Activated T-helper 1 cell treated with Interleukin-2 at 50 U/mL for 16 hours (primary cell): ENCODE results near the gene PSMD5.

Experiments used
- DNase-seq: peaks from one replicate; pipeline ENCODE4 v3.0.0-alpha.2; 2020; ENCODE audit warnings: low read depth

PSMD5 gene

GRCh38 chr9:120855827-120856670 lies 13.3 kb upstream of the PSMD5 start:
- DNase-seq = no peak

GRCh38 chr9:120854596-120855327 lies 12.0 kb upstream of the PSMD5 start:
- DNase-seq = no peak

GRCh38 chr9:120853198-120853597 lies 10.5 kb upstream of the PSMD5 start:
- no peak for DNase-seq

DNA sequence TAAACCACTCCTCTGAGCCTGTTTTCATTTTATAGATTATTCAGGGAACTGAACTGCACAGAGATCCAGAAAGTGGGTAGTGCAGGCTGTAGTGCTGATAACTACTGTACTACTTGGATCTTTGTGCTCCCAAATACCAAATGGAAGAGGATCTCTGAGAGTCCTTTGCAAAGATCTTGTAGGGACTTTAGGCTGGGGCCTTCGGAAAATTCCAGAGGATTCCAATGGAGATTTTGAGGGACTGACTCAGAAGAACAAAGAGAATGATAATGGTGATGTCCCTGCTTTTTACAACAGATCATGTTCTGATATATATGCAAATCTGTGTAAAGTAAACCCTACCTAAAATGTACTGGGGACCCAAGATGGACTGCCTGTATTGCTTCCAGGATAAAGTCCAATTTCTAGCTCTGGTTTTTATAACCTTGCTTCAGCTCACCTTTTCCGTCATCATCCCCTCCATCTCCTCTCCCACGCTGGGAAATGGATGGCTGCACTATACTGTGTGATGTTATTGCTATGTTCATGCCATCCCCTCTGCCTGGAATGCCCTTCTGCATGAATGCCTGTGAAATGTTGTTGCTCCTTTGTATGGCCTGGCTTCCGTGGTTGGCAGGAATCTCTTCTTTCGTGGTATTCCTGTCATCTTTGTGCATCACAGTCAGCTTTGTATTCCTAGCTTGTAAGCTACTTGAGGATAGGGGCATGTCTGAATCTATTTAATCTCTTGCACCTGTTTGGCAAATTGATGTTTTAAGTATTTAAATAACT lies 9.7 kb upstream of the PSMD5 start:
- DNase-seq = no peak

DNA sequence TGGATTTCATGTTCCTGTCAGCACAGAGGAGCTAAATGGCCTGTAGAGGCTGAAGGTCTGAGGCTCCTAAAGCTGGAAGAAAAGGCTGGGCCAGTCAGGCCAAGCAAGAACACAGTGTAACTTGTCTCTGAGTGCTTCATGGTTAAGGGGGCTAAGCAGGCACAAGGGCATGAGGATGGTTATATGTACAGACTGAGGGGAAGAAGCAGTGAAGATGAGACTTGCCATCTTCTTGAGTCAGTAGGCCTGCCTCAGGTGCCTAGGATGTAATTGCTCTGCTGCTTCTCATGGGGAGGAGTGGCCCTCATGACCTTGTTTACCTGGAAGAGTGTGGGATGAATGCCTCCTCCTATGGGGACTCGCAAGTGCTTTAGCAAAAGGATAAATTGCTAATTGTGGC lies 8.7 kb upstream of the PSMD5 start:
- no peak for DNase-seq

- no peak for DNase-seq
Measured at GRCh38 chr9:120850315-120850714, 7.6 kb upstream of the PSMD5 start.

GRCh38 chr9:120846906-120847305 lies 4.2 kb upstream of the PSMD5 start:
- DNase-seq = no peak

DNA sequence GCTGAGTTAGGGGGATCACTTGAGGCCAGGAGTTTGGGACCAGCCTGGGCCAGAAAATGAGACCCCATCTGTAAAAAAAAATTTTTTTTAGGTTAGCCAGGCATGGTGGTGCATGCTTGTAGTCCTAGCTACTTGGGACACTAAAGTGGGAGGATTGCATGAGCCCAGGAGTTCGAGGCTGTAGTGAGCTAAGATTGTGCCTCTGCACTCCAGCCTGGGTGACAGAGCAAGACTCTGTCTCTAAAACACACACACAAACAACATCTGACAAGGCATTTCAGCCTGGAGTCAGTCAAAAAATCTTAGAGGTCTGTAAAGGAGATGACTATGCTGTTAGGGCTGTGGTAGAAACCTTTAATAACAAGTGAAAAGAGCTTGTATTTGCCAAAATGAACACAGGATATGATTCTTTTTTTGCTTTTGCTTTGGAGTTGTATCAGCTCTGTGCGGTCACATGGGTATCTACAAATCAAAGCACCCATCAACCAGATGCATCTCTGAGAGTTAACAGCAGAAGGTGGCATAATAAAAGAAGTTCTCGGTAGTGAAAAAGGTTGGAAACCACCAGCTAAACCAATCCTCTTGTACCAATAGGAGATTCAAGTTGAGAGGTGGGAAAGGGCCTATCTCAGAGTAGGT lies 3.6 kb upstream of the PSMD5 start:
- DNase-seq = no peak

- no peak for DNase-seq
Measured at GRCh38 chr9:120845255-120845654, 2.5 kb upstream of the PSMD5 start.

- DNase-seq = no peak
Measured at GRCh38 chr9:120841930-120842684, 615 bp downstream of the PSMD5 start.

GRCh38 chr9:120839146-120839545 lies 3.6 kb downstream of the PSMD5 start:
- no peak for DNase-seq

DNA sequence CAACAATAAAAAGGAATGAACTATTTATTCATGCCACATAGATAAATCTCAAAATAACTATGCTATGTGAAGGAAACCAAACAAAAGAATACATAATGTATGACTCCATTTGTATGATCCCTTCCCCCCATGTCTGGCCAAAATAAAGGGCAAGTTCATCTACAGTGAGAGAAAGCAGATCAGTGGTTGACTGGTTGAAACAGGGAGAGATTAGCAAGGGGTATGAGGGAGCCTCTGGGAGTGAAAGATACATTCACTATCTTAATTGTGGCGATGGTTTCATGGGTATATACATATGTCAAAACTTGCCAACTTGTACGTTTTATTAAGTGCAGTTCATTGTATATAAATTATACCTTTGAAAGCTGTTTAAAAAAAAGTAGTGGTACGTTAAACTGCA lies 4.8 kb downstream of the PSMD5 start:
- no peak for DNase-seq

DNA sequence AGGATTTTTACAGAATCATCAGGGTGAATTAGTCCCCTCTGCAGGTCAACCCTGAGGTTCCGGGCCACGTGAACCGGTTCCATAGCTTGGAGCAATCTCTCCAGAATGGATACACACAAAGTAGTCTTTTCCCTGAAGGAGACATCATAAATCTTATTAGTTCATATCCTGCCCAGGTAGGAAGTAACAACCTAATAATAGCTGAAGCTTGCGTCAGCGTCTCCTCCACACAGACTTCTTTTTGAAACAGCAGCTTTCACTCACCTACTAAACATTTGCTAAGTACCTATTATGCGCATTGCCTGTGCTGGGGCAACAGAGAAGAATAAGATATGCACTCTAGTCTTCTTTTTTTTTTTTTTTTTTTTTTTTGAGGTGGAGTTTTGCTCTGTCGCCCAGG lies 9.4 kb downstream of the PSMD5 start:
- no peak for DNase-seq

DNA sequence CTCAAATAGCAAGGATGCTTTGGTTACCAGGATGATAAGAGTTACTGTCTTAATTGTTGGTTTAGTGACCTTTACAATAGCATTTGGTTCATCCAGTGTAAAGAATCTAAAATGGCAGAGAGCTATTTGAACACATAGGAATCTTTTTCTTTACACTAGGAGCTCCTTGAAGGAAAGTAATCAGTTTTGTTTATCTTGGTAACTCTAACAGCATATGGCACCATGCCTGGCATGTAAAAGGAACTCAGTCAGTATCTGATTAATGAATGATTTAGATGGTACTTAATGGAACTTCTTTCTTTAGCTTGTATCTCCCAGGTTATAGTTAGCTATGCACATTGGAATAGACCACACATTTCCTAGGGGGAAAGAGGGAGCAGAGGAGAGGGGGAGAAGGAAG lies 9.9 kb downstream of the PSMD5 start:
- DNase-seq = no peak

DNA sequence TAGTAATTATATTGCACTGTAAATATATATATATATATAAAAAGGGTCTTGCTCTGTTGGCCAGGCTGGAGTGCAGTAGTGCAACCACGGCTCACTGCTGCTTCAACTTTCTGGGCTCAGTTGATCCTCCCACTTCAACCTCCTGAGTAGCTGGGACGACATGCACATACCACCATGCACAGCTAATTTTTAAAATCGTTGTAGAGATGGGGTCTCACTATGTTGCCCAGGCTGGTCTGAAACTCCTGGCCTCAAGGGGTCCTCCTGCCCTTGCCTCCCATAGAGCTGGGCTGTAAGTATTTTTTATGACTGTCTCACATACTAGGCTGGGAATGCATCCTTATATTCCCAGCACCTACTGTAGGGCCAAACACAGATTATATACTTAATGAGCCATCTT lies 11.9 kb downstream of the PSMD5 start:
- no peak for DNase-seq

- DNase-seq = no peak
Measured at GRCh38 chr9:120830151-120830550, 12.6 kb downstream of the PSMD5 start.

DNA sequence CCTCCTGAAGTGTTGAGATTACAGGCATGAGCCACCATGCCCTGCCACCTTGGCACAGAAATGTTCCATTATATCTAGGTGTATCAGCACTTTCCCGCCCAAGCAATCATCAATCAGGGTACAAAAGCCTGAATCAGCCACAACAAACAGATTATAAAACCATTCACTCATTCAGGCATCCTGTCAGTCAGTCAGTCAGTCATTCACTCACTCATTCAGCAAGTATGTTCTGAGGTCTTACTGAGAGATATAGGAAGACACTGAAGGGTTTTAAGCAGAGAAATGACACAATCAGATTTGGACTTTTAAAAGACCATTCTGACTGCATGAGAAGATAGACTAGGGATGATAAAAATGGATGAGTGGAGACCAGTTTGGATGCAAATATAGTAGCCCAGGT lies 13.1 kb downstream of the PSMD5 start:
- DNase-seq = no peak

DNA sequence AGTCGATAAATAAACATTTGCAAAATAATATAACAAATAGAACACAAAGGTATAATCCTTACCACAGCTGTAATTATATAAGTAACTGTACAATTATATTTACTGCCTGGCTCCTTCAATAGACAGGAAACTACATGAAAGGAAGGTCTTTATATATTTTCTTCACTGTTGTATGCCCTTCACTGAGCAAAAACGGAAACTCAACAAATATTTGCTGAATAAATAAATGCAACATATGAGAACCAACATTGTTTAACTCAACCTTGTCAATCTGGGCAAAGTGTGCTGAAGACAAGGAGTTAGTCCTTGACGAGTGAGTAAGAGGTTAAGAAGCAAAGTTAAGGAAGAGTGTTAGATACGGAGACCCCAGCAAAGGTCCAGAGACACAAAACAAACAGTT lies 22.6 kb downstream of the PSMD5 start:
- no peak for DNase-seq

- no peak for DNase-seq
Measured at GRCh38 chr9:120818595-120818994, 24.1 kb downstream of the PSMD5 start.

- DNase-seq = no peak
Measured at GRCh38 chr9:120815075-120815474, 27.6 kb downstream of the PSMD5 start.

DNA sequence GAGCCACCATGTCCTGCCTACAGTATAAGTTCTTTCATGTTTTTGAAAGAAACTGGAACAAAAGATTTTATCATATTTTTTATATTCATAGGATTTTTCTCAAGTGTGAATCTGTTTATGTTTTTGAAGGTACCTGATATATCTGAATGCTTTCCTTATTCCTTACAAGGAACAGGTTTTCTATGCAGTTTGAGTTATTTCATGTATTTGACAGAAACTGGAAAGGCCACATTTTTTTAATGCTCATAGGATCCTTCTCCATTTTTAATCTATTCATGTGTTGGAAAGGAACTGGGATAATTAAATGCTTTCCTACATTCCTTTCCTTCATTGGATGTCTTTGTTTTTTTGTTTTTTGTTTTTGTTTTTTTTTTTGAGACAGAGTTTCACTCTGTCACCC lies 33.8 kb downstream of the PSMD5 start:
- no peak for DNase-seq
